ENCODE data around the gene AMPD3. TPM values are rescaled to one million over a fixed set of nuclear protein-coding genes. Genes with fewer than 3 reads are reported as not detected.

Gene AMPD3
- total and polyA plus RNA-seq, 2 donors (not counting 1 experiment from before 2014, with no cell fraction given): 40.1 to 85.5 TPM

GRCh38 chr11:10407749-10408685 lies 47.0 kb upstream of the AMPD3 start:
- no peaks in the 10 kb centered on the region for H3K79me2 ChIP-seq (ENCODE audit: control insufficient read depth, insufficient read depth, low read length)
- ATAC-seq (ENCODE audit: low read depth) (no peak), DNase-seq (no peak)
- H4K20me1 ChIP-seq (ENCODE audit: control insufficient read depth, insufficient read depth, low read length, poor library complexity, severe bottlenecking): no peaks in the 10 kb centered on the region
- H3K4me3 Mint-ChIP-seq: no peak overlapping the region
- no peak overlapping the region for H3K27ac Mint-ChIP-seq
- no peak overlapping the region for H2AFZ ChIP-seq (ENCODE audit: insufficient read depth, low read depth, low read length, poor library complexity, severe bottlenecking)
- H3K4me1 ChIP-seq (ENCODE audit: control insufficient read depth in 2 of 2, insufficient read depth in 2 of 2, low read length in 2 of 2): peaks cover 4 to 10% of the 10 kb centered on the region in 2 donors
- no peaks in the 10 kb centered on the region for H3K9me3 Mint-ChIP-seq (ENCODE audit: insufficient read depth)
- H3K9me3 ChIP-seq (ENCODE audit: control extremely low read depth in 1 of 3, control insufficient read depth in 2 of 3, insufficient read depth in 1 of 3, low read length in 2 of 3): no peaks in the 10 kb centered on the region
- H3K27me3 Mint-ChIP-seq: no peaks in the 10 kb centered on the region
- no peak overlapping the region for H3K9ac ChIP-seq (ENCODE audit: low read length)
- no peaks in the 10 kb centered on the region for H3K27me3 ChIP-seq (replicated peaks in 1 of 4; ENCODE audit: control extremely low read depth in 1 of 4, control insufficient read depth in 3 of 4, insufficient read depth in 4 of 4, low read length in 3 of 4)
- TF ChIP-seq CTCF (IDR thresholded peaks at IDR 0.05) (no peak), EZH2 (IDR thresholded peaks at IDR 0.05; ENCODE audit: borderline replicate concordance, insufficient read depth, low read depth, low read length, poor library complexity, severe bottlenecking) (no peak)
- no peak overlapping the region for H3K4me3 ChIP-seq (ENCODE audit: control extremely low read depth in 1 of 5, extremely low read depth in 1 of 5, insufficient read depth in 1 of 5, low read depth in 2 of 5, low read length in 4 of 5)
- no peak overlapping the region for H3K27ac ChIP-seq (ENCODE audit: low read length in 2 of 2)
- 96% methylated on average over 11 of the region's 13 CpGs for WGBS (ENCODE audit: insufficient coverage)
- peaks cover 7% of the 10 kb centered on the region for H3K4me1 Mint-ChIP-seq
- H3K4me2 ChIP-seq (replicated peaks; ENCODE audit: low read depth, low read length, poor library complexity, severe bottlenecking): no peak overlapping the region
- intact Hi-C loops (cut with micrococcal nuclease): no loop called here
- ChIA-PET POLR2A (no interaction called here), CTCF (interaction anchor here (0.7 to 8.1 kb wide), 8 partner anchors 48 to 326 kb away, joined by 3 to 171 read pairs (median 4); partner anchors contain the start of gene RNF141)
- no peaks in the 10 kb centered on the region for H3K36me3 ChIP-seq (replicated peaks in 1 of 2; ENCODE audit: control extremely low read depth in 1 of 2, control insufficient read depth in 1 of 2, extremely low read depth in 1 of 2, insufficient read depth in 2 of 2, low read length in 1 of 2)

GRCh38 chr11:10409207-10409661 lies 45.8 kb upstream of the AMPD3 start:
- H3K9ac ChIP-seq (ENCODE audit: low read length): no peak overlapping the region
- Mint-ChIP-seq H3K4me1 (peaks cover 17% of the 10 kb centered on the region), H3K27ac (no peak overlapping the region), H3K27me3 (no peaks in the 10 kb centered on the region), H3K4me3 (no peak overlapping the region), H3K9me3 (ENCODE audit: insufficient read depth) (no peaks in the 10 kb centered on the region)
- WGBS (ENCODE audit: insufficient coverage): 57% methylated on average over 3 of the region's 3 CpGs
- no peaks in the 10 kb centered on the region for H3K79me2 ChIP-seq (ENCODE audit: control insufficient read depth, insufficient read depth, low read length)
- H3K27ac ChIP-seq (ENCODE audit: low read length in 2 of 2): no peak overlapping the region
- CTCF ChIA-PET: interaction anchor here (0.6 to 8.1 kb wide), 8 partner anchors 47 to 325 kb away, joined by 3 to 171 read pairs (median 4); partner anchors contain the start of gene RNF141
- no peaks in the 10 kb centered on the region for H3K9me3 ChIP-seq (ENCODE audit: control extremely low read depth in 1 of 3, control insufficient read depth in 2 of 3, insufficient read depth in 1 of 3, low read length in 2 of 3)
- no peak overlapping the region for H3K4me3 ChIP-seq (ENCODE audit: control extremely low read depth in 1 of 5, extremely low read depth in 1 of 5, insufficient read depth in 1 of 5, low read depth in 2 of 5, low read length in 4 of 5)
- no peaks in the 10 kb centered on the region for H3K27me3 ChIP-seq (replicated peaks in 1 of 4; ENCODE audit: control extremely low read depth in 1 of 4, control insufficient read depth in 3 of 4, insufficient read depth in 4 of 4, low read length in 3 of 4)
- intact Hi-C loops (cut with micrococcal nuclease): no loop called here
- no peaks in the 10 kb centered on the region for H4K20me1 ChIP-seq (ENCODE audit: control insufficient read depth, insufficient read depth, low read length, poor library complexity, severe bottlenecking)
- no peak overlapping the region for H3K4me2 ChIP-seq (replicated peaks; ENCODE audit: low read depth, low read length, poor library complexity, severe bottlenecking)
- no peaks in the 10 kb centered on the region for H3K36me3 ChIP-seq (replicated peaks in 1 of 2; ENCODE audit: control extremely low read depth in 1 of 2, control insufficient read depth in 1 of 2, extremely low read depth in 1 of 2, insufficient read depth in 2 of 2, low read length in 1 of 2)
- H3K4me1 ChIP-seq (ENCODE audit: control insufficient read depth in 2 of 2, insufficient read depth in 2 of 2, low read length in 2 of 2): peaks cover 13 to 23% of the 10 kb centered on the region in 2 donors
- no peak for DNase-seq
- H2AFZ ChIP-seq (ENCODE audit: insufficient read depth, low read depth, low read length, poor library complexity, severe bottlenecking): no peak overlapping the region
- no peak for ATAC-seq (ENCODE audit: low read depth)
- POLR2A ChIA-PET: no interaction called here
- TF ChIP-seq EZH2 (IDR thresholded peaks at IDR 0.05; ENCODE audit: borderline replicate concordance, insufficient read depth, low read depth, low read length, poor library complexity, severe bottlenecking) (no peak), CTCF (IDR thresholded peaks at IDR 0.05) (no peak)
